Mesenchymal stem cell (in vitro differentiated cells and primary cell): ENCODE data around the gene PDZRN3.

Source experiments
- DNase-seq: peaks from one replicate; pipeline ENCODE4 v3.0.0-alpha.2; 2013
- H2AFZ ChIP-seq: one replicate; pipeline ENCODE4 v1.6.1; 2013; ENCODE audit warnings: low read depth, mild to moderate bottlenecking, control low read depth, inconsistent platforms, low read length, moderate library complexity
- H2AK5ac ChIP-seq: 2 replicates; pipeline ENCODE4 v1.6.1; 2013; ENCODE audit warnings: low read length, moderate library complexity, mild to moderate bottlenecking, inconsistent platforms; ENCODE audit not compliant: severe bottlenecking
- H2BK120ac ChIP-seq: one replicate; pipeline ENCODE4 v1.6.1; 2013; ENCODE audit warnings: low read depth, mild to moderate bottlenecking, inconsistent platforms, low read length, moderate library complexity
- H2BK12ac ChIP-seq, 2 experiments: one replicate each; pipeline ENCODE4 v1.6.1; 2013; ENCODE audit warnings: inconsistent platforms in 2 of 2, low read length in 2 of 2, mild to moderate bottlenecking in 2 of 2, moderate library complexity in 2 of 2, control low read depth in 1 of 2
- H2BK15ac ChIP-seq: one replicate; pipeline ENCODE4 v1.6.1; 2013; ENCODE audit warnings: mild to moderate bottlenecking, low read depth, inconsistent platforms; ENCODE audit not compliant: poor library complexity, severe bottlenecking
- H2BK5ac ChIP-seq: 2 replicates; pipeline ENCODE4 v1.6.1; 2013; ENCODE audit warnings: low read depth, mild to moderate bottlenecking, low read length, control low read depth, inconsistent platforms; ENCODE audit not compliant: poor library complexity, severe bottlenecking
- H3K14ac ChIP-seq, 2 experiments: one replicate each; pipeline ENCODE4 v1.6.1; 2013; ENCODE audit warnings: inconsistent platforms in 2 of 2, low read length in 2 of 2, control low read depth in 1 of 2, mild to moderate bottlenecking in 1 of 2, moderate library complexity in 1 of 2
- H3K18ac ChIP-seq, 2 experiments: one replicate each; pipeline ENCODE4 v1.6.1; 2013; ENCODE audit warnings: inconsistent platforms in 2 of 2, low read length in 2 of 2, control low read depth in 1 of 2, low read depth in 1 of 2, mild to moderate bottlenecking in 1 of 2
- H3K23ac ChIP-seq, 2 experiments: one replicate each; pipeline ENCODE4 v1.6.1; 2013; ENCODE audit warnings: inconsistent platforms in 2 of 2, low read length in 2 of 2, mild to moderate bottlenecking in 2 of 2, moderate library complexity in 2 of 2, control low read depth in 1 of 2
- H3K27ac ChIP-seq: 2 replicates; pipeline ENCODE4 v1.5.1; 2013; ENCODE audit warnings: mild to moderate bottlenecking, moderate library complexity, low read length, control low read depth, inconsistent platforms; ENCODE audit not compliant: poor library complexity, severe bottlenecking
- H3K27me3 ChIP-seq, 2 experiments: 2 replicates each; pipeline versions ENCODE4 v1.6.1 to v1.7.0; 2013; ENCODE audit warnings: low read length in 2 of 2, mild to moderate bottlenecking in 2 of 2, moderate library complexity in 2 of 2, control low read depth in 1 of 2, inconsistent platforms in 1 of 2; ENCODE audit not compliant: control insufficient read depth in 1 of 2, insufficient read depth in 1 of 2
- H3K36me3 ChIP-seq, 2 experiments: 2 replicates each; pipeline versions ENCODE4 v1.6.1 to v1.7.0; 2013; ENCODE audit warnings: low read length in 2 of 2, control low read depth in 1 of 2, inconsistent platforms in 1 of 2, low read depth in 1 of 2, mild to moderate bottlenecking in 1 of 2; ENCODE audit not compliant: insufficient read depth in 2 of 2, control insufficient read depth in 1 of 2
- H3K4ac ChIP-seq, 2 experiments: one replicate each; pipeline ENCODE4 v1.6.1; 2013; ENCODE audit warnings: inconsistent platforms in 2 of 2, low read length in 2 of 2, mild to moderate bottlenecking in 2 of 2, moderate library complexity in 2 of 2, control low read depth in 1 of 2, low read depth in 1 of 2
- H3K4me1 ChIP-seq: 2 replicates; pipeline ENCODE4 v1.6.1; 2013; ENCODE audit warnings: low read depth, low read length, control low read depth; ENCODE audit not compliant: control insufficient read depth, insufficient read depth
- H3K4me2 ChIP-seq: 2 replicates; pipeline ENCODE4 v1.6.1; 2013; ENCODE audit warnings: low read length, mild to moderate bottlenecking, inconsistent platforms; ENCODE audit not compliant: poor library complexity, severe bottlenecking
- H3K4me3 ChIP-seq, 2 experiments: 2 replicates each; pipeline versions ENCODE4 v1.5.1 to v1.7.0; 2013; ENCODE audit warnings: low read length in 2 of 2, mild to moderate bottlenecking in 2 of 2, control low read depth in 1 of 2, low read depth in 1 of 2; ENCODE audit not compliant: insufficient read depth in 1 of 2
- H3K79me1 ChIP-seq: replicated peaks from 2 replicates; pipeline ENCODE4 v1.6.1; 2013; ENCODE audit warnings: mild to moderate bottlenecking, control low read depth, low read length, inconsistent platforms; ENCODE audit not compliant: poor library complexity, severe bottlenecking
- H3K9ac ChIP-seq: 2 replicates; pipeline ENCODE4 v1.7.0; 2013; ENCODE audit warnings: mild to moderate bottlenecking, low read length, moderate library complexity
- H3K9me3 ChIP-seq: 2 replicates; pipeline ENCODE4 v1.7.0; 2013; ENCODE audit warnings: mild to moderate bottlenecking, low read length; ENCODE audit not compliant: control insufficient read depth
- H4K8ac ChIP-seq: one replicate; pipeline ENCODE4 v1.6.1; 2013; ENCODE audit warnings: inconsistent platforms, mild to moderate bottlenecking, low read length, moderate library complexity
- H4K91ac ChIP-seq: one replicate; pipeline ENCODE4 v1.6.1; 2013; ENCODE audit warnings: mild to moderate bottlenecking, low read length, inconsistent platforms
- WGBS: methylation state at CpG from one replicate; pipeline ENCODE4 v1.1.7; 2013; ENCODE audit warnings: mixed read lengths; 5-methylcytosine and 5-hydroxymethylcytosine counted together

Gene PDZRN3

GRCh38 chr3:73452729-73453128 lies 172.0 kb downstream of the PDZRN3 start:
- Histone ChIP-seq H3K4me3 (no peak overlapping the region), H2BK120ac (no peak overlapping the region), H3K36me3 (no peaks in the 10 kb centered on the region), H3K4ac (no peak overlapping the region), H3K4me1 (peaks cover 2% of the 10 kb centered on the region), H3K79me1 (no peaks in the 10 kb centered on the region), H3K18ac (no peak overlapping the region), H2BK12ac (no peak overlapping the region), H4K8ac (no peak overlapping the region), H2AFZ (no peak overlapping the region), H3K9ac (no peak overlapping the region), H3K27me3 (no peaks in the 10 kb centered on the region), H3K27ac (no peak overlapping the region), H2BK15ac (no peak overlapping the region), H3K23ac (no peak overlapping the region), H3K4me2 (no peak overlapping the region), H3K9me3 (no peaks in the 10 kb centered on the region), H3K14ac (no peak overlapping the region), H2BK5ac (no peak overlapping the region), H4K91ac (no peak overlapping the region), H2AK5ac (no peak overlapping the region)
- no peak for DNase-seq
- 94% methylated on average over 3 of the region's 3 CpGs for WGBS

- Histone ChIP-seq H3K79me1 (no peaks in the 10 kb centered on the region), H3K23ac (no peak overlapping the region), H3K4me3 (no peak overlapping the region), H3K27ac (no peak overlapping the region), H2AFZ (no peak overlapping the region), H3K36me3 (peaks cover 0 to 3% of the 10 kb centered on the region in 2 experiments), H3K4ac (no peak overlapping the region), H4K91ac (no peak overlapping the region), H4K8ac (no peak overlapping the region), H3K9me3 (no peaks in the 10 kb centered on the region), H3K18ac (no peak overlapping the region), H2AK5ac (no peak overlapping the region), H3K14ac (no peak overlapping the region), H2BK120ac (no peak overlapping the region), H3K4me1 (peaks cover 2% of the 10 kb centered on the region), H2BK12ac (no peak overlapping the region), H2BK5ac (no peak overlapping the region), H2BK15ac (no peak overlapping the region), H3K9ac (no peak overlapping the region), H3K27me3 (no peaks in the 10 kb centered on the region), H3K4me2 (no peak overlapping the region)
- DNase-seq = no peak
- 94% methylated on average over 2 of the region's 3 CpGs for WGBS
Measured at GRCh38 chr3:73451301-73451944, 173.3 kb downstream of the PDZRN3 start.

GRCh38 chr3:73449774-73450173 lies 175.0 kb downstream of the PDZRN3 start:
- no peak overlapping the region for H3K14ac ChIP-seq
- H2BK12ac ChIP-seq = no peak overlapping the region
- H3K27ac ChIP-seq = no peak overlapping the region
- H3K4me2 ChIP-seq = no peak overlapping the region
- H2AFZ ChIP-seq = no peak overlapping the region
- no peaks in the 10 kb centered on the region for H3K27me3 ChIP-seq
- no peak overlapping the region for H3K18ac ChIP-seq
- H3K4me1 ChIP-seq = peaks cover 2% of the 10 kb centered on the region
- no peak overlapping the region for H3K9ac ChIP-seq
- H3K4ac ChIP-seq = no peak overlapping the region
- H2BK5ac ChIP-seq = no peak overlapping the region
- no peak for DNase-seq
- no peak overlapping the region for H4K91ac ChIP-seq
- no peak overlapping the region for H2BK120ac ChIP-seq
- no peaks in the 10 kb centered on the region for H3K9me3 ChIP-seq
- no peak overlapping the region for H2BK15ac ChIP-seq
- no peak overlapping the region for H2AK5ac ChIP-seq
- H4K8ac ChIP-seq = no peak overlapping the region
- no peak overlapping the region for H3K23ac ChIP-seq
- peaks cover 0 to 11% of the 10 kb centered on the region in 2 experiments for H3K36me3 ChIP-seq
- no peak overlapping the region for H3K4me3 ChIP-seq
- WGBS = 92% methylated on average over 3 of the region's 4 CpGs
- no peaks in the 10 kb centered on the region for H3K79me1 ChIP-seq

GRCh38 chr3:73448761-73449301 lies 175.9 kb downstream of the PDZRN3 start:
- Histone ChIP-seq H3K36me3 (peaks cover 0 to 21% of the 10 kb centered on the region in 2 experiments), H3K18ac (no peak overlapping the region), H2BK5ac (no peak overlapping the region), H2AFZ (no peak overlapping the region), H3K14ac (no peak overlapping the region), H3K23ac (no peak overlapping the region), H2BK15ac (no peak overlapping the region), H2AK5ac (no peak overlapping the region), H3K79me1 (no peaks in the 10 kb centered on the region), H3K4me3 (no peak overlapping the region), H3K27me3 (no peaks in the 10 kb centered on the region), H3K4me1 (peaks cover 2% of the 10 kb centered on the region), H3K9me3 (no peaks in the 10 kb centered on the region), H3K9ac (no peak overlapping the region), H3K4ac (no peak overlapping the region), H2BK120ac (no peak overlapping the region), H3K27ac (no peak overlapping the region), H2BK12ac (no peak overlapping the region), H4K8ac (no peak overlapping the region), H4K91ac (no peak overlapping the region), H3K4me2 (no peak overlapping the region)
- no peak for DNase-seq
- 86% methylated on average over 3 of the region's 4 CpGs for WGBS
